IMR-90 (cell line): ENCODE data around the gene MTERF2. TPM values are rescaled to one million over a fixed set of nuclear protein-coding genes. Genes with fewer than 3 reads are reported as not detected.

Experiments
- ATAC-seq: fragments of 200-7000 bp; cut with Tn5 transposase; 2 replicates; pipeline ENCODE4 v1.9.1; 2020; ENCODE audit warnings: low read depth, mild to moderate bottlenecking, moderate library complexity
- BruUV-seq: library from RNA; stranded (reverse); fragments of 400-500 nt; replicated peaks from 2 replicates; lab custom pipeline; 2021; lab: Mats Ljungman, UMichigan
- CTCF ChIA-PET: fragments of 300-600 bp; formaldehyde crosslinking; extraction: SDS; loops from one replicate; lab custom pipeline; 2021; ENCODE audit warnings: antibody characterized with exemption; lab: Yijun Ruan, JAX
- POLR2A ChIA-PET: fragments of 300-600 bp; sonication (Branson Sonifier 250); formaldehyde crosslinking; loops from one replicate; lab custom pipeline; 2022; ENCODE audit warnings: antibody characterized with exemption; ENCODE audit not compliant: unreplicated experiment; lab: Charles Lee
- DNase-seq: peaks from one replicate; pipeline ENCODE4 v3.0.0; 2013
- H2AFZ ChIP-seq: replicated peaks from 2 replicates; pipeline ENCODE3; 2013; ENCODE audit warnings: low read length, mild to moderate bottlenecking; ENCODE audit not compliant: poor library complexity
- H2AK5ac ChIP-seq: 2 replicates; pipeline ENCODE4 v1.6.1; 2013; ENCODE audit warnings: low read depth, low read length, inconsistent platforms
- H2AK9ac ChIP-seq: replicated peaks from 2 replicates; pipeline ENCODE3; 2013; ENCODE audit warnings: mild to moderate bottlenecking, low read depth, low read length, moderate library complexity; ENCODE audit not compliant: poor library complexity
- H2BK120ac ChIP-seq: 2 replicates; pipeline ENCODE4 v1.6.1; 2013; ENCODE audit warnings: low read depth, low read length, inconsistent platforms
- H2BK15ac ChIP-seq: 3 replicates; pipeline ENCODE4 v1.6.1; 2013; ENCODE audit warnings: low read depth, low read length, inconsistent platforms
- H2BK20ac ChIP-seq: 2 replicates; pipeline ENCODE4 v1.6.1; 2013; ENCODE audit warnings: low read depth, mild to moderate bottlenecking, inconsistent platforms, low read length, moderate library complexity
- H2BK5ac ChIP-seq: 2 replicates; pipeline ENCODE4 v1.6.1; 2013; ENCODE audit warnings: mild to moderate bottlenecking, low read depth, low read length, inconsistent platforms; ENCODE audit not compliant: poor library complexity, severe bottlenecking
- H3K14ac ChIP-seq: replicated peaks from 2 replicates; pipeline ENCODE4 v1.6.1; 2013; ENCODE audit warnings: low read depth, low read length, inconsistent platforms
- H3K18ac ChIP-seq: 2 replicates; pipeline ENCODE4 v1.6.1; 2013; ENCODE audit warnings: low read depth, low read length, control low read depth
- H3K23ac ChIP-seq: 2 replicates; pipeline ENCODE4 v1.6.1; 2013; ENCODE audit warnings: low read depth, low read length, inconsistent platforms
- H3K27ac ChIP-seq: 2 replicates; pipeline ENCODE4 v1.5.1; 2013; ENCODE audit warnings: mild to moderate bottlenecking, control low read depth, low read length; ENCODE audit not compliant: insufficient read depth
- H3K27me3 ChIP-seq: 2 replicates; pipeline ENCODE4 v1.6.1; 2013; ENCODE audit warnings: low read length; ENCODE audit not compliant: control insufficient read depth, insufficient read depth
- H3K36me3 ChIP-seq: 2 replicates; pipeline ENCODE4 v1.6.1; 2013; ENCODE audit warnings: low read length, mixed read lengths; ENCODE audit not compliant: control insufficient read depth, insufficient read depth
- H3K4ac ChIP-seq: 2 replicates; pipeline ENCODE4 v1.6.1; 2013; ENCODE audit warnings: low read depth, low read length, inconsistent platforms
- H3K4me1 ChIP-seq: 2 replicates; pipeline ENCODE4 v1.6.1; 2013; ENCODE audit warnings: low read length, mixed read lengths; ENCODE audit not compliant: control insufficient read depth, insufficient read depth
- H3K4me2 ChIP-seq: 2 replicates; pipeline ENCODE4 v1.6.1; 2013; ENCODE audit warnings: low read depth, mild to moderate bottlenecking, control low read depth, low read length, moderate library complexity
- H3K4me3 ChIP-seq: 2 replicates; pipeline ENCODE4 v1.5.1; 2013; ENCODE audit warnings: low read depth, mild to moderate bottlenecking, control low read depth, low read length, moderate library complexity; ENCODE audit not compliant: insufficient read depth
- H3K56ac ChIP-seq: 2 replicates; pipeline ENCODE4 v1.6.1; 2013; ENCODE audit warnings: low read length, inconsistent platforms; ENCODE audit not compliant: insufficient read depth; ENCODE audit errors: extremely low read depth
- H3K79me1 ChIP-seq, 2 experiments: 2 replicates each; pipeline ENCODE4 v1.6.1; 2013; ENCODE audit warnings: low read length in 2 of 2, inconsistent platforms in 1 of 2, low read depth in 1 of 2
- H3K9ac ChIP-seq: 2 replicates; pipeline ENCODE4 v1.6.1; 2013; ENCODE audit warnings: low read depth, low read length, control low read depth
- H3K9me1 ChIP-seq: 2 replicates; pipeline ENCODE4 v1.6.1; 2013; ENCODE audit warnings: low read length, inconsistent platforms; ENCODE audit not compliant: insufficient read depth
- H3K9me3 ChIP-seq: 2 replicates; pipeline ENCODE4 v1.6.1; 2013; ENCODE audit warnings: low read length; ENCODE audit not compliant: control insufficient read depth, insufficient read depth
- H4K20me1 ChIP-seq: 2 replicates; pipeline ENCODE4 v1.6.1; 2013; ENCODE audit warnings: low read length, inconsistent platforms; ENCODE audit not compliant: insufficient read depth
- H4K5ac ChIP-seq: 2 replicates; pipeline ENCODE4 v1.6.1; 2013; ENCODE audit warnings: mild to moderate bottlenecking, low read depth, low read length, control low read depth
- H4K8ac ChIP-seq, 2 experiments: 2 replicates each; pipeline ENCODE4 v1.6.1; 2013; ENCODE audit warnings: low read depth in 2 of 2, low read length in 2 of 2, control low read depth in 1 of 2, inconsistent platforms in 1 of 2
- H4K91ac ChIP-seq: 2 replicates; pipeline ENCODE4 v1.6.1; 2013; ENCODE audit warnings: low read depth, low read length, inconsistent platforms; ENCODE audit not compliant: insufficient read depth
- BHLHE40 ChIP-seq: fragments of 150-350 bp; IDR thresholded peaks from 2 replicates; pipeline ENCODE4 v1.6.1; 2016; ENCODE audit warnings: mild to moderate bottlenecking, low read depth, low read length
- CEBPB ChIP-seq: IDR thresholded peaks from 2 replicates; pipeline ENCODE4 v1.6.1; 2012; ENCODE audit warnings: low read depth, low read length, improper control_type of control experiment
- CHD1 ChIP-seq: IDR thresholded peaks from 2 replicates; pipeline ENCODE4 v1.6.1; 2012; ENCODE audit warnings: low read depth, low read length, improper control_type of control experiment
- ELK1 ChIP-seq: fragments of 150-350 bp; IDR thresholded peaks from 2 replicates; pipeline ENCODE4 v1.6.1; 2016; ENCODE audit warnings: low read depth, mild to moderate bottlenecking, low read length, moderate library complexity, borderline replicate concordance
- FOS ChIP-seq: fragments of 150-350 bp; IDR thresholded peaks from 2 replicates; pipeline ENCODE4 v1.6.1; 2016; ENCODE audit warnings: low read depth, low read length
- MAFK ChIP-seq: IDR thresholded peaks from 2 replicates; pipeline ENCODE4 v1.6.1; 2012; ENCODE audit warnings: low read depth, low read length, improper control_type of control experiment
- MAZ ChIP-seq: IDR thresholded peaks from 2 replicates; pipeline ENCODE4 v1.6.1; 2012; ENCODE audit warnings: low read depth, mild to moderate bottlenecking, low read length, improper control_type of control experiment, moderate library complexity, borderline replicate concordance
- MXI1 ChIP-seq: IDR thresholded peaks from 2 replicates; pipeline ENCODE4 v1.6.1; 2012; ENCODE audit warnings: low read depth, mild to moderate bottlenecking, low read length, moderate library complexity, borderline replicate concordance
- NFE2L2 ChIP-seq: fragments of 150-350 bp; IDR thresholded peaks from 2 replicates; pipeline ENCODE4 v1.6.1; 2016; ENCODE audit warnings: low read depth, mild to moderate bottlenecking, low read length
- POLR2A ChIP-seq: IDR thresholded peaks from 2 replicates; pipeline ENCODE4 v1.6.1; 2012; ENCODE audit warnings: mild to moderate bottlenecking, low read depth, low read length
- RAD21 ChIP-seq: IDR thresholded peaks from 2 replicates; pipeline ENCODE4 v1.6.1; 2012; ENCODE audit warnings: low read length, improper control_type of control experiment
- RCOR1 ChIP-seq: IDR thresholded peaks from 2 replicates; pipeline ENCODE4 v1.6.1; 2012; ENCODE audit warnings: mild to moderate bottlenecking, low read length, improper control_type of control experiment; ENCODE audit not compliant: insufficient replicate concordance
- RFX5 ChIP-seq: IDR thresholded peaks from 2 replicates; pipeline ENCODE4 v1.8.0; 2012; ENCODE audit warnings: low read depth, mild to moderate bottlenecking, low read length, moderate library complexity
- SMC3 ChIP-seq: fragments of 150-350 bp; IDR thresholded peaks from 2 replicates; pipeline ENCODE4 v1.6.1; 2016; ENCODE audit warnings: low read depth, mild to moderate bottlenecking, antibody characterized with exemption, low read length, moderate library complexity
- WGBS, 2 experiments: methylation state at CpG; one replicate each; pipeline versions ENCODE4 v1.1.5 to v1.1.7; 2013; ENCODE audit warnings: missing lambda C conversion rate in 2 of 2; ENCODE audit not compliant: insufficient read length in 1 of 2; ENCODE audit errors: extremely low coverage in 2 of 2; 5-methylcytosine and 5-hydroxymethylcytosine counted together
- dilution Hi-C: fragments of 300-500 bp; cut with HindIII; formaldehyde crosslinking; loops from one replicate; pipeline ENCODE4 v1.14.3; 2018; ENCODE audit warnings: low sequenced_read_pairs; ENCODE audit not compliant: unreplicated experiment
- in situ Hi-C: fragments of 300-500 bp; cut with MboI; formaldehyde crosslinking; loops from 3 replicates; pipeline ENCODE4 v1.14.3; 2019; ENCODE audit warnings: low sequenced_read_pairs, inconsistent platforms, mixed read lengths
- intact Hi-C: fragments of 100-400 bp; cut with micrococcal nuclease; formaldehyde crosslinking; loops from 2 replicates; pipeline ENCODE4 v1.10.0; 2022
- polyA plus RNA-seq, 3 experiments: library from polyadenylated mRNA; depleted of rRNA; stranded (reverse); fragments of >200 nt; gene quantifications; 2 replicates each; pipeline ENCODE4 v1.2.3, GENCODE V29; 2012; ENCODE audit warnings: low replicate concordance in 1 of 3
- total RNA-seq: library from RNA; depleted of rRNA; stranded (reverse); fragments of >200 nt; gene quantifications from 2 replicates; pipeline ENCODE4 v1.2.3, GENCODE V29; 2012
- TF ChIP-seq, protein P1 (sequence below): fragments of 150-350 bp; IDR thresholded peaks from 2 replicates; pipeline ENCODE4 v1.6.1; 2017; ENCODE audit warnings: mild to moderate bottlenecking, antibody characterized with exemption, low read length, low read depth
- TF ChIP-seq, protein P2 (sequence below): conservative IDR thresholded peaks from 2 replicates; pipeline ENCODE4 v1.5.1; 2012; ENCODE audit warnings: mild to moderate bottlenecking, low read depth, low read length, improper control_type of control experiment

MTERF2 gene
- total and polyA plus RNA-seq, 2 of the 4 experiments (the other 2 are of a cell fraction): 3.0 to 3.8 TPM

- TF ChIP-seq MAFK: no peak
- TF ChIP-seq POLR2A: no peak
- no peak for TF ChIP-seq BHLHE40
- TF ChIP-seq RCOR1: no peak
- TF ChIP-seq RAD21: no peak
- TF ChIP-seq MAZ: no peak
- TF ChIP-seq CEBPB: no peak
- TF ChIP-seq, protein P1, sequence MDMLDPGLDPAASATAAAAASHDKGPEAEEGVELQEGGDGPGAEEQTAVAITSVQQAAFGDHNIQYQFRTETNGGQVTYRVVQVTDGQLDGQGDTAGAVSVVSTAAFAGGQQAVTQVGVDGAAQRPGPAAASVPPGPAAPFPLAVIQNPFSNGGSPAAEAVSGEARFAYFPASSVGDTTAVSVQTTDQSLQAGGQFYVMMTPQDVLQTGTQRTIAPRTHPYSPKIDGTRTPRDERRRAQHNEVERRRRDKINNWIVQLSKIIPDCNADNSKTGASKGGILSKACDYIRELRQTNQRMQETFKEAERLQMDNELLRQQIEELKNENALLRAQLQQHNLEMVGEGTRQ: no peak
- TF ChIP-seq RFX5: no peak
- no peak for TF ChIP-seq CHD1
- TF ChIP-seq, protein P2, sequence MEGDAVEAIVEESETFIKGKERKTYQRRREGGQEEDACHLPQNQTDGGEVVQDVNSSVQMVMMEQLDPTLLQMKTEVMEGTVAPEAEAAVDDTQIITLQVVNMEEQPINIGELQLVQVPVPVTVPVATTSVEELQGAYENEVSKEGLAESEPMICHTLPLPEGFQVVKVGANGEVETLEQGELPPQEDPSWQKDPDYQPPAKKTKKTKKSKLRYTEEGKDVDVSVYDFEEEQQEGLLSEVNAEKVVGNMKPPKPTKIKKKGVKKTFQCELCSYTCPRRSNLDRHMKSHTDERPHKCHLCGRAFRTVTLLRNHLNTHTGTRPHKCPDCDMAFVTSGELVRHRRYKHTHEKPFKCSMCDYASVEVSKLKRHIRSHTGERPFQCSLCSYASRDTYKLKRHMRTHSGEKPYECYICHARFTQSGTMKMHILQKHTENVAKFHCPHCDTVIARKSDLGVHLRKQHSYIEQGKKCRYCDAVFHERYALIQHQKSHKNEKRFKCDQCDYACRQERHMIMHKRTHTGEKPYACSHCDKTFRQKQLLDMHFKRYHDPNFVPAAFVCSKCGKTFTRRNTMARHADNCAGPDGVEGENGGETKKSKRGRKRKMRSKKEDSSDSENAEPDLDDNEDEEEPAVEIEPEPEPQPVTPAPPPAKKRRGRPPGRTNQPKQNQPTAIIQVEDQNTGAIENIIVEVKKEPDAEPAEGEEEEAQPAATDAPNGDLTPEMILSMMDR: no peak
- TF ChIP-seq FOS: no peak
- TF ChIP-seq NFE2L2: no peak
- TF ChIP-seq MXI1: no peak
- no peak for TF ChIP-seq SMC3
- TF ChIP-seq ELK1: no peak
Observed at GRCh38 chr12:107029081-107029480, 42.1 kb upstream of the MTERF2 start.

More at GRCh38 chr12:107029081-107029480, 42.1 kb upstream of the MTERF2 start:
- no peak overlapping the region for H4K8ac ChIP-seq
- no peak overlapping the region for H2AK5ac ChIP-seq
- peaks cover 5% of the 10 kb centered on the region; the same call in 1 of the 2 replicates for H3K4me1 ChIP-seq
- H2BK20ac ChIP-seq: no peak overlapping the region
- no peak overlapping the region for H4K5ac ChIP-seq
- H3K9me1 ChIP-seq: no peaks in the 10 kb centered on the region; the same call in 1 of the 2 replicates
- no peak overlapping the region for H3K18ac ChIP-seq
- H4K20me1 ChIP-seq: peaks cover 7% of the 10 kb centered on the region; the same call in 1 of the 2 replicates
- H3K14ac ChIP-seq: no peak overlapping the region
- H3K23ac ChIP-seq: no peak overlapping the region
- H3K27ac ChIP-seq: no peak overlapping the region
- no peaks in the 10 kb centered on the region for H3K27me3 ChIP-seq
- H2BK120ac ChIP-seq: no peak overlapping the region
- no peak overlapping the region for H3K4ac ChIP-seq
- H2BK5ac ChIP-seq: no peak overlapping the region
- no peak overlapping the region for H3K4me2 ChIP-seq
- peaks cover 4 to 19% of the 10 kb centered on the region in 2 experiments; a peak in 3 of 4 replicates for H3K79me1 ChIP-seq
- no peak overlapping the region for H3K4me3 ChIP-seq
- no CpG with 5 or more reads among the region's 7 CpGs for WGBS, 2 experiments
- dilution Hi-C loops: no loop called here
- ATAC-seq: no peak
- CTCF ChIA-PET: no interaction called here
- H3K36me3 ChIP-seq: no peaks in the 10 kb centered on the region
- no peak overlapping the region for H3K56ac ChIP-seq
- BruUV-seq: no TSS peak
- in situ Hi-C loops: no loop called here
- no peak overlapping the region for H4K91ac ChIP-seq
- H2BK15ac ChIP-seq: no peak overlapping the region
- no peak overlapping the region for H2AK9ac ChIP-seq
- H3K9ac ChIP-seq: no peak overlapping the region
- no peak overlapping the region for H2AFZ ChIP-seq
- intact Hi-C loops: no loop called here
- H3K9me3 ChIP-seq: no peaks in the 10 kb centered on the region
- DNase-seq: no peak
- POLR2A ChIA-PET: no interaction called here
